GM19025 (cell line): ENCODE measurements around the gene TNPO2.
"Not testable (repeated sequence)": the region's sequence is repeated elsewhere in the genome, so short reads cannot be mapped to it uniquely, and the experiment has no call there.

Experiments
- ATAC-seq: cut with Tn5 transposase; IDR thresholded peaks from one replicate; pipeline ENCODE4 v1.9.1; 2021; ENCODE audit warnings: mild to moderate bottlenecking, low read depth, moderate library complexity; ENCODE audit not compliant: unreplicated experiment

The TNPO2 gene

DNA sequence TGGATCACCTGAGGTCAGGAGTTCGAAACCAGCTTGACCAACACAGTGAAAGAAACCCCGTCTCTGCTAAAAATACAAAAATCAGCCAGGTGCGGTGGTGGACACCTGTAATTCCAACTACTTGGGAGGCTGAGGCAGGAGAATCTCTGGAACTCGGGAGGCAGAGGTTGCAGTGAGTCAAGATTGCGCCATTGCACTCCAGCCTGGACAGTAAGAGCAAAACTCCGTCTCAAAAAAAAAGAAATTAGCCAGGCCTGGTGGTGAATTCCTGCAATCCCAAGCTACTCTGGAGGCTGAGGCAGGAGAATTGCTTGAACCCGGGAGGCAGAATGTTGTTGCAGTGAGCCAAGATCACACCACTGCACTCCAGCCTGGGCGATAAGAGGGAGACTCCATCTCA, 15.1 kb downstream of the TNPO2 start:
- ATAC-seq: no peak

- no peak for ATAC-seq
These were observed 17.4 kb downstream of the TNPO2 start for GRCh38 chr19:12706332-12706718.

GRCh38 chr19:12705654-12706331, 17.9 kb downstream of the TNPO2 start:
- no peak for ATAC-seq

GRCh38 chr19:12705169-12705568, 18.6 kb downstream of the TNPO2 start:
- ATAC-seq: no peak

DNA sequence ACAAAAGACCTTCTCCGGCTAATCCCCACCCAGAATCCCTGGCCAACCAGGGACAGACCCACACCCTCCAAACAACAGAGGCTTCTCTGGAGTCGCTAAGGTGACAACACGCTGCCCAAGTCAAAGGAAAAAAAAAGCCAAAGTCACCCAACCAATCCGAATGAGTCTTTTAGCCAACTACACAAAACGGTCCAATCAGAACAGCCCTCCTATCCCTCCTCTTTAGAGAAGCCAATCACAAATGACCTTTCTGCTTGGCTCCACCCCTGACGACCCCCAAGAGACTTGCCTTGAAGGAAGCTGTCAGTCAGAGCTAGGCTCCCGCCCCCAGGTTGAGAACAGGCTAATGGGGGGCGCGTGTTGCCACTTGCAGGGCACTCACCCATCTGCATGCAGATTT, 20.7 kb downstream of the TNPO2 start:
- no peak for ATAC-seq

DNA sequence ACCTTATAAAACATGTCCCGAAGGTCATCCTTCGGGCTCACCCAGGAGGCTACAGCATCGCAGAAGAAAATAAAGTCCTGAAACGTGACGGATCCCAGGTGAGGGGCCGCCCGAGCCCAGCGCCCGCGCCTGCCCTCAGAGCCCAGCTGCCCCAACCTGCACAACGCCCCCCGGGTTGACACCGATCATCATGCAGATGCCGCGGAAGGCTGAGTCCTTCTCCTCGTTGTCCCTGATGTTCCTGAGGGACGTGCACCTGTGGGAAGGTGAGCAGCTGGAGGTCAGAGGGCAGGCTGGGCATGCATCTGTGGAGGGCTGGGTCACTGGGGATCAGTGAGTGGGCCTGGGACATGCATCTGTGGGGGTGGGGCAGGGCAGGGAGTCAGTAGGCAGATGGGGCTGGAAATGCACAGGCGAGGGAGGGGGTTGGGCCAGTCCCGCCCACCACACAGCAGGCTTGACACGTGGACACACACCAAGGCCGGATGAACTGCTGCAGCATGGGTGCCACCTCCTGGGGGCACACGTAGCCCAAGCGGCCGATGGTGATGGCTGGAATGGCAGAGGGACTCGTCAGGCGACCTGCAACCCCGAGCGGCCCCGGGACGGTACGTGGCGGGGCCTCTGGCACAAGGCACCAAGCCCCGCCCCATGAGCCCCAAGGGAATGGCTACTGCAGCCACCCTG, 22.0 kb downstream of the TNPO2 start:
- no peak for ATAC-seq

- ATAC-seq: no peak
These were observed 25.6 kb downstream of the TNPO2 start for GRCh38 chr19:12698138-12698537.

GRCh38 chr19:12697425-12697824, 26.3 kb downstream of the TNPO2 start:
- ATAC-seq: not testable (repeated sequence)

DNA sequence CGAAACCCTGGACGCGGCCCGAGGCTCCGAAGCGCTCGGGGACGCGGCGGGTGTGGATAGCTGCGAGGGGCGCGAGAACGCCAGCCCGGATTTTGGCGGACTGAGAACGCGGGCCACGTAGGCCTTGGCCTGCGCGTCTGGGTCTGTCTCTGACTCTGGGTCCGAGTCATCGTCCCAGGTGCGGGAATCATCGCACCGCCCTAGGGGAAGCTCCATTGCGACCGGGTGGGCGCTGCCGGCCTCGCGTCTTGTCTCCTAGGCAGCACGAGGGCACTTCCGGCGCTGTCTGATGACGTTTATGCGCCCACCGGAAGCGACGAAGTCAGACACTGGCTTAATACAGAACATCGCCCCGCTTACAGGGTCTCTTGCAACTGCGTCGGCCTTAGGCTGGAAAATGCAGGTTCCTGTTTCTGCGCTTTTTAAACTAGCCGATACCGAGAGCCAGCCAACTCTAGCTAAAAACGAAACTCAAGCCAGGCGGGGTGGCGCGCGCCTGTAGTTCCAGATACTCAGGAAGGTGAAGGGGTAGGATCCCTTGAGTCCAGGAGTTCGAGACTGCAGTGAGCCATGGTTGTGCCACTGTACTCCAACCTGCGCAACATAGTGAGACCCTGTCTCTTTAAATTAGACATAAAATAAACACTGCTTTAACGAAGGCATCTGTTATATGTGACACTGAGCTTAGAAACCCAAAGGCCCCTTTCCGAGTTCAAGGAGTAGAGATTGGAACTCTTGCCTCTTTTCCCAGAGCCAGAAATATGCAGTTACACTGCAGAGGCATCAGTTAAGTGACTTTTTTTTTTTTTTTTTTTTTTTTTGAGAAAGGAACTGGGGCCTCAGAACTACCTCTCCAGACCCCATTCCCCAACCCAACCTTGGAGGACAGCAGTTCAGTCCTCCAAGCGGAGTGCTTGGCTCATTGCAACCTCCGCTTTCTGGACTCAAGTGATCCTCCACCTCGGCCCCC, 27.1 kb downstream of the TNPO2 start, which contains the start of gene FBXW9:
Gene FBXW9 (minus strand): TSS at position 266 of the 970 bp plus-strand sequence. CDS start 50 bp downstream, at position 216.
- peak; percentile 54 for ATAC-seq

DNA sequence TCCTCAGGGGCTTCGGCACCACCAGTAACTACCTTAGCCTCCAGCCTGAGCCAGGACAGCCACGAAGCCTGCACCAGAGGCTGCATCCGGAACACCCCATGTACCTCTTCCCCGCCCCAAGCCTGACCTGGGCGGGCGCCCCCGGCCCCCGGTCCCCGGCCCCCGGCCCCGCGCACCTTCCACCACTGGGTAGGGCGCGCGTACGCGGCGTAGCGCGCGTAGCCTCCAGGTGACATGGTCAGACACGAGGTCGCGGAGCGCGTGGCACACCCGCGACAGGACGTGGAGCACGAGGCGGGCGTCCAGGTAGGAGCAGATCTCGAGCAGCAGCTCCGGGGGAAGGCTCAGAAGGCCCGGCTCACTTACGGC, 27.8 kb downstream of the TNPO2 start:
- ATAC-seq: peak; percentile 23

- ATAC-seq: no peak
These were observed 28.2 kb downstream of the TNPO2 start for GRCh38 chr19:12695514-12695913.

DNA sequence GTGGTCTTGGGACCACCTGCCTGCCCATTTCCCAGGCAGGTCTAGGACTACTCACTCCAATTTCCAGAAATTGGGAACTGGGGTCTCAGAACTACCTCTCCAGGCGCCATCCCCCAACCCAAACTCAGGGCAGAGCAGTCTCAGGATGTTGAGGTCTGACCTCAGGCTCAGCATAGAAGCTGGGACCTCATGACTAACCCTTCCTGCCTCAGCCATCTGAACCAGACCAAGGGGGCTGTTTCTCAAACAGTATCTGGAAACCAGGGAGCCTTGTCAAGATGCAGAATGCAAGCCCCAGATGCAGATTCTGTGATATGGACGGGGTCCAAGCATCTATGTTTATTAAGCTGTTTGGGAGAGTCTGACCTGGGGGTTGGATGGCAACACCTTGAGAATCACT, 28.6 kb downstream of the TNPO2 start:
- ATAC-seq: no peak

DNA sequence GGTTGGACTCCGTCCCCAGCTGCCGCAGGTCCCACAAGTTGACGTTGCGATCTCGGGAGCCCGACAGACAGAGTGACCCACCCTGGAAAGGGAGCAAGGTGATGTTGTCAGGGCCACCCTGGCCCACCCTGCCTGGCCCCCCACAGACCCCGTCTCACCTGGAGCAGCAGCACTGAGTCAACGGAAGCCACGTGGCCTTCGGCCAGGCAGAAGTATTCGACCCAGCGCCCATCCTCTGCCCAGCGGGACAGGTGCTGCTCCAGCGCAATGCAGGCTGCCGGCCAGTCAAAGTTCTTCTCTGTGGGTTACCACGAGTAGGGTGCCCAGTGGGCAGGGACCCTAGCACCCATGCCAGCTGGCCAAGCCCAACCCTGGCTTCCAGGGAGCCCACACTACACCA, 29.1 kb downstream of the TNPO2 start:
- ATAC-seq: no peak

- no peak for ATAC-seq
These were observed 30.8 kb downstream of the TNPO2 start for GRCh38 chr19:12692960-12693359.

- no peak for ATAC-seq
These were observed 34.0 kb downstream of the TNPO2 start for GRCh38 chr19:12689581-12690216.

DNA sequence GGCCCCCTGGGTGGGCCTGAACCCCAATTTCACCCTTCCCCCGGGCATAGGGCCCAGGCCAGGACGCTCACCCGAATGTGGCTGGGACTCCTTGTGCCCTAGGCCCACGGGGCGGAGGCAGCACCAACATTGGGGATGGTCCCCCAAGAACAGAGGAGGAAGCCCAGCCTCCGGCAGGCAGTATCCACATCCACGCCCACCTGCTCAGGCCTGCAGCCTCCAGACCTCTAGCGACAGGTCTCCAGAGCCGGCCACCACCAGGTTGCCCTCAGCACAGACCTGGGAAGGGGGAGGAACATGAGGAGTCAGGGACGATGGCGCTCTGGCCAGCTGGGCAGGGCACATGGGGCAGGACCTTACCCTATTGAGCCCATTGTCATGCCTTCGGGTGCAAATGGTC, 34.7 kb downstream of the TNPO2 start:
- no peak for ATAC-seq

- ATAC-seq: no peak
These were observed 36.1 kb downstream of the TNPO2 start, which contains the start of gene GNG14 for GRCh38 chr19:12687496-12688196. GNG14 (plus strand) TSS chr19:12687998; CDS start chr19:12688049, 51 bp downstream.

- ATAC-seq: no peak
These were observed 37.9 kb downstream of the TNPO2 start for GRCh38 chr19:12685831-12686230.

DNA sequence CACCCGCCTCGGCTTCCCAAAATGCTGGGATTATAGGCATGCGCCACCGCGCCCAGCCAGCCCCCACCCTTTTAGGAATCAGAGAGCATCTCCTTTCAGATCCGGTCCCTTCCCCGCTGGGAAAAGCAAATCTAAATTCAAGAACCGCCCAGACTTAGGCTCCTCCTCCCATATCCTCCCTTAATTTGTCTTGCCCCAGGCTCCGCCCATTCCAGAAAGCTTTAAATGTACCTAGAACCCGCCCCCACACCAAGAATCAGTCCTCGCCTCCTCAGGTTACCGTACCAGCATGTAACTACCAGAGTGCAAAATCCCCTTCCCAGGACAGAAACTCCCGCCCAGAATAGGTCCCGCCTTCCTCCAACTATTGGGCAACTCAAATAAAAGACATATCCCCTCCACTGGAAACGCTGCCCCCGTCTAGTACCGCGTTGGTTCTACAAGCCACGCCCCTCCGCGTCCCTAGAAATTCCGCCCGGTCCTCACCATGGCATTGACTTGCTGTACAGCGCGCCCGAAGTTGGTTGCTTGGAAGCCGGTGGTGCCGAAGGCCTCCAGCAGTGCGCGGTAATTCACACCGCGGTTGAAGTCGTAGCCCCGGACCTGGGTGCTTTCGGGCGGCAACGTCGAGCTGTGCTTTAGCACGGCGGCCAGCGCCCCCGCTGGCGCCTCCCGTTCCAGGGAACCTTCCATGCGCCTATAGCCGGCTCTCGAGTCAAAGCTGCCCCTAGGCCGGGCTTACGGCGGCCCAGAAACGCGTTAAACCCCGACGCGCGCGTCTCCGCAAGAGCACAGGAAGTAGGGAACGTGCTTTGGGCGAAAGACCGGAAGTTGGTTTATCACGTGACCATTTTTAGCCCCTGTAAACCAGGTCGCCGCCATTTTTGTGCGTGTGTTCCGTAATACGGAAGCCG, 42.4 kb downstream of the TNPO2 start, which contains the start of gene DHPS:
Gene DHPS (minus strand): TSS at position 807 of the 914 bp plus-strand sequence. CDS start 114 bp downstream, at position 693.
- ATAC-seq: peak; percentile 57
